Keratinocyte (primary cell): Measurements from ENCODE around the gene CBX2. TPM values are rescaled to one million over a fixed set of nuclear protein-coding genes. Genes with fewer than 3 reads are reported as not detected.

Source experiments
- DNase-seq: peaks from one replicate; pipeline ENCODE4 v3.0.0-alpha.2; 2011; ENCODE audit warnings: low read depth, missing footprints, low spot score
- FAIRE-seq: peaks from 2 replicates; lab custom pipeline; 2011; peaks lifted over from hg19 to GRCh38; lab: Jason Lieb, UNC
- H2AFZ ChIP-seq: 2 replicates; pipeline ENCODE4 v1.6.0; 2012; ENCODE audit warnings: low read length, control low read depth, inconsistent platforms; ENCODE audit not compliant: control insufficient read depth
- H3K27ac ChIP-seq: 2 replicates; pipeline ENCODE4 v1.5.1; 2011; ENCODE audit warnings: low read length; ENCODE audit not compliant: control insufficient read depth, insufficient read depth
- H3K27me3 ChIP-seq: 3 replicates; pipeline ENCODE4 v1.6.0; 2011; ENCODE audit warnings: low read length; ENCODE audit not compliant: control insufficient read depth, insufficient read depth; ENCODE audit errors: extremely low read depth
- H3K36me3 ChIP-seq, 2 experiments: 2 replicates in 1 of 2; 3 replicates in 1 of 2; pipeline ENCODE4 v1.5.1; 2011; ENCODE audit warnings: low read length in 2 of 2, mild to moderate bottlenecking in 1 of 2; ENCODE audit not compliant: control insufficient read depth in 2 of 2, insufficient read depth in 2 of 2; ENCODE audit errors: extremely low read depth in 1 of 2
- H3K4me1 ChIP-seq: 3 replicates; pipeline ENCODE4 v1.5.1; 2011; ENCODE audit warnings: low read length; ENCODE audit not compliant: control insufficient read depth, insufficient read depth; ENCODE audit errors: extremely low read depth
- H3K4me2 ChIP-seq: 3 replicates; pipeline ENCODE4 v1.6.0; 2011; ENCODE audit warnings: low read depth, low read length; ENCODE audit not compliant: control insufficient read depth, insufficient read depth; ENCODE audit errors: extremely low read depth
- H3K4me3 ChIP-seq, 3 experiments: fragments of 200-600 bp in 1 of 3; sonication (generic) in 1 of 3; 2 replicates in 2 of 3; 3 replicates in 1 of 3; pipeline ENCODE4 v1.5.1; 2011 to 2016; ENCODE audit warnings: low read length in 3 of 3, mild to moderate bottlenecking in 3 of 3, control low read depth in 2 of 3, inconsistent platforms in 1 of 3, low read depth in 1 of 3, mixed read lengths in 1 of 3, mixed run types in 1 of 3, moderate library complexity in 1 of 3; ENCODE audit not compliant: control insufficient read depth in 2 of 3, insufficient read depth in 2 of 3; ENCODE audit errors: extremely low read depth in 1 of 3
- H3K79me2 ChIP-seq: 2 replicates; pipeline ENCODE4 v1.6.0; 2012; ENCODE audit warnings: low read length; ENCODE audit not compliant: control insufficient read depth, insufficient read depth
- H3K9ac ChIP-seq: 3 replicates; pipeline ENCODE4 v1.6.0; 2011; ENCODE audit warnings: low read length; ENCODE audit not compliant: control insufficient read depth, insufficient read depth; ENCODE audit errors: extremely low read depth
- H3K9me1 ChIP-seq: 3 replicates; pipeline ENCODE4 v1.6.0; 2011; ENCODE audit warnings: low read length; ENCODE audit not compliant: control insufficient read depth, insufficient read depth; ENCODE audit errors: extremely low read depth
- H3K9me3 ChIP-seq: 2 replicates; pipeline ENCODE4 v1.5.1; 2012; ENCODE audit warnings: low read depth, low read length; ENCODE audit not compliant: control insufficient read depth
- H4K20me1 ChIP-seq: 3 replicates; pipeline ENCODE4 v1.6.0; 2011; ENCODE audit warnings: low read length; ENCODE audit not compliant: control insufficient read depth, insufficient read depth; ENCODE audit errors: extremely low read depth
- CTCF ChIP-seq, 3 experiments: IDR thresholded peaks in 1 of 3; conservative IDR thresholded peaks in 1 of 3; optimal IDR thresholded peaks in 1 of 3; 2 replicates in 2 of 3; 3 replicates in 1 of 3; pipeline versions ENCODE3 to v1.5.1; 2011; ENCODE audit warnings: low read length in 3 of 3, mild to moderate bottlenecking in 3 of 3, moderate library complexity in 2 of 3, control low read depth in 1 of 3, inconsistent platforms in 1 of 3; ENCODE audit not compliant: insufficient read depth in 2 of 3; ENCODE audit errors: extremely low read depth in 1 of 3
- EZH2 ChIP-seq: IDR thresholded peaks from one replicate; pipeline ENCODE4 v1.6.1; 2012; ENCODE audit warnings: inconsistent platforms, mild to moderate bottlenecking, low read length, moderate library complexity
- dilution Hi-C: fragments of 300-500 bp; cut with MboI; formaldehyde crosslinking; loops from one replicate; pipeline ENCODE4 v1.7.0; 2020; ENCODE audit warnings: low sequenced_read_pairs; ENCODE audit not compliant: extremely low pct_ligation_motif_present
- polyA plus RNA-seq, 5 experiments: library from polyadenylated mRNA; depleted of rRNA in 3 of 5; stranded (reverse) in 3 of 5; stranded (forward) in 1 of 5; unstranded in 1 of 5; fragments of >200 nt; gene quantifications; 1 replicate in 1 of 5; 2 replicates in 3 of 5; 3 replicates in 1 of 5; pipeline versions ENCODE4 v1.2.1 to v1.2.3, GENCODE V29; 2011 to 2012; ENCODE audit warnings: missing spikeins in 2 of 5, low read depth in 1 of 5, low replicate concordance in 1 of 5

Gene CBX2
- polyA plus RNA-seq, 1 donor (not counting 4 experiments of a cell fraction or from before 2014, with no cell fraction given), result 1.7 TPM

- Histone ChIP-seq H2AFZ (peak overlapping the region; percentile 30), H3K27me3 (peaks cover 100% of the 10 kb centered on the region), H3K4me1 (peaks cover 25% of the 10 kb centered on the region), H3K9me3 (no peaks in the 10 kb centered on the region), H3K9me1 (no peaks in the 10 kb centered on the region), H3K4me2 (peak overlapping the region; percentile 41), H3K79me2 (no peaks in the 10 kb centered on the region), H4K20me1 (peaks cover 3% of the 10 kb centered on the region), H3K9ac (no peak overlapping the region), H3K36me3 (no peaks in the 10 kb centered on the region), H3K4me3 (peak overlapping the region in 1 of 3 experiments; percentile 23), H3K27ac (no peak overlapping the region)
- FAIRE-seq, result no peak
- DNase-seq, result no peak
- dilution Hi-C loops, result no loop called here
- TF ChIP-seq CTCF (optimal IDR thresholded peaks at IDR 0.05 in 1 of 3, IDR thresholded peaks at IDR 0.05 in 1 of 3, conservative IDR thresholded peaks at IDR 0.05 in 1 of 3; ENCODE audit: extremely low read depth in 1 of 3, insufficient read depth in 2 of 3, low read length in 3 of 3), result no peak
- TF ChIP-seq EZH2, result peak; percentile 89
Measured at GRCh38 chr17:79803997-79804855, 26.3 kb downstream of the CBX2 start.

- Histone ChIP-seq H3K36me3 (no peaks in the 10 kb centered on the region), H3K27me3 (peaks cover 95% of the 10 kb centered on the region), H3K4me2 (no peak overlapping the region), H4K20me1 (peaks cover 3% of the 10 kb centered on the region), H3K27ac (no peak overlapping the region), H3K4me1 (peaks cover 21% of the 10 kb centered on the region), H3K9me1 (no peaks in the 10 kb centered on the region), H3K4me3 (no peak overlapping the region), H2AFZ (no peak overlapping the region), H3K9me3 (no peaks in the 10 kb centered on the region), H3K9ac (no peak overlapping the region), H3K79me2 (no peaks in the 10 kb centered on the region)
- no peak for TF ChIP-seq CTCF (optimal IDR thresholded peaks at IDR 0.05 in 1 of 3, IDR thresholded peaks at IDR 0.05 in 1 of 3, conservative IDR thresholded peaks at IDR 0.05 in 1 of 3; ENCODE audit: extremely low read depth in 1 of 3, insufficient read depth in 2 of 3, low read length in 3 of 3)
- DNase-seq (no peak), FAIRE-seq (no peak)
- dilution Hi-C loops, result no loop called here
Measured at GRCh38 chr17:79804856-79805696, 27.1 kb downstream of the CBX2 start.
